Measurements from ENCODE around the gene CLDND1.

The CLDND1 gene

GRCh38 chr3:98553021-98553563, 30.4 kb upstream of the CLDND1 start:
- peak overlapping the region; percentile 98 for H3K4me2 ChIP-seq
- no peaks in the 10 kb centered on the region for H3K36me3 ChIP-seq (ENCODE audit: insufficient read depth)
- H3K27ac ChIP-seq: peak overlapping the region; percentile 96; the same call in 1 of the 2 replicates
- no peak for TF ChIP-seq CTCF (conservative IDR thresholded peaks at IDR 0.05; ENCODE audit: low read depth, low read length)
- no peak overlapping the region for H3K9ac ChIP-seq
- H3K4me3 ChIP-seq (IDR thresholded peaks at IDR 0.05; ENCODE audit: insufficient read depth, low read depth, low read length): no peak overlapping the region
- H3K27me3 ChIP-seq (ENCODE audit: insufficient read depth, low read depth): no peaks in the 10 kb centered on the region
- H2AFZ ChIP-seq (ENCODE audit: low read depth): no peak overlapping the region
- H4K20me1 ChIP-seq (ENCODE audit: insufficient read depth): no peaks in the 10 kb centered on the region
- peaks cover 86% of the 10 kb centered on the region for H3K4me1 ChIP-seq (ENCODE audit: low read depth, poor library complexity, severe bottlenecking)
- H3K79me2 ChIP-seq (ENCODE audit: insufficient read depth, low read depth): no peaks in the 10 kb centered on the region

- Histone ChIP-seq H3K9ac (no peak overlapping the region), H3K79me2 (ENCODE audit: insufficient read depth, low read depth) (no peaks in the 10 kb centered on the region), H4K20me1 (ENCODE audit: insufficient read depth) (no peaks in the 10 kb centered on the region), H3K4me1 (ENCODE audit: low read depth, poor library complexity, severe bottlenecking) (peaks cover 86% of the 10 kb centered on the region), H2AFZ (ENCODE audit: low read depth) (no peak overlapping the region), H3K27me3 (ENCODE audit: insufficient read depth, low read depth) (no peaks in the 10 kb centered on the region), H3K27ac (no peak overlapping the region; the same call in 1 of the 2 replicates), H3K4me3 (IDR thresholded peaks at IDR 0.05; ENCODE audit: insufficient read depth, low read depth, low read length) (no peak overlapping the region), H3K36me3 (ENCODE audit: insufficient read depth) (no peaks in the 10 kb centered on the region), H3K4me2 (peak overlapping the region; percentile 98; the same call in 1 of the 2 replicates)
- no peak for TF ChIP-seq CTCF (conservative IDR thresholded peaks at IDR 0.05; ENCODE audit: low read depth, low read length)
These were observed 29.7 kb upstream of the CLDND1 start for GRCh38 chr3:98552232-98553020.

GRCh38 chr3:98551754-98552153, 29.1 kb upstream of the CLDND1 start:
- Histone ChIP-seq H2AFZ (ENCODE audit: low read depth) (no peak overlapping the region), H3K27me3 (ENCODE audit: insufficient read depth, low read depth) (no peaks in the 10 kb centered on the region), H3K79me2 (ENCODE audit: insufficient read depth, low read depth) (no peaks in the 10 kb centered on the region), H3K36me3 (ENCODE audit: insufficient read depth) (no peaks in the 10 kb centered on the region), H3K4me1 (ENCODE audit: low read depth, poor library complexity, severe bottlenecking) (peaks cover 86% of the 10 kb centered on the region), H3K4me2 (no peak overlapping the region; the same call in 1 of the 2 replicates), H3K27ac (no peak overlapping the region), H4K20me1 (ENCODE audit: insufficient read depth) (no peaks in the 10 kb centered on the region), H3K4me3 (IDR thresholded peaks at IDR 0.05; ENCODE audit: insufficient read depth, low read depth, low read length) (no peak overlapping the region), H3K9ac (no peak overlapping the region)
- no peak for TF ChIP-seq CTCF (conservative IDR thresholded peaks at IDR 0.05; ENCODE audit: low read depth, low read length)

- no peak overlapping the region for H2AFZ ChIP-seq (ENCODE audit: low read depth)
- H3K4me2 ChIP-seq: no peak overlapping the region
- TF ChIP-seq CTCF (conservative IDR thresholded peaks at IDR 0.05; ENCODE audit: low read depth, low read length): no peak
- H3K4me1 ChIP-seq (ENCODE audit: low read depth, poor library complexity, severe bottlenecking): peaks cover 86% of the 10 kb centered on the region
- no peak overlapping the region for H3K9ac ChIP-seq
- no peak overlapping the region for H3K4me3 ChIP-seq (IDR thresholded peaks at IDR 0.05; ENCODE audit: insufficient read depth, low read depth, low read length)
- no peaks in the 10 kb centered on the region for H3K79me2 ChIP-seq (ENCODE audit: insufficient read depth, low read depth)
- H4K20me1 ChIP-seq (ENCODE audit: insufficient read depth): no peaks in the 10 kb centered on the region
- H3K27ac ChIP-seq: no peak overlapping the region
- no peaks in the 10 kb centered on the region for H3K27me3 ChIP-seq (ENCODE audit: insufficient read depth, low read depth)
- no peaks in the 10 kb centered on the region for H3K36me3 ChIP-seq (ENCODE audit: insufficient read depth)
These were observed 28.5 kb upstream of the CLDND1 start for GRCh38 chr3:98551236-98551635.
